PC-3 (cell line): ENCODE data around the gene FANCC. TPM values are rescaled to one million over a fixed set of nuclear protein-coding genes. Genes with fewer than 3 reads are reported as not detected.

Source experiments
- ATAC-seq: fragments of 200-7000 bp; cut with Tn5 transposase; 2 replicates; pipeline ENCODE4 v1.9.1; 2020; ENCODE audit warnings: mild to moderate bottlenecking, moderate library complexity
- BruUV-seq: library from RNA; stranded (reverse); fragments of 400-500 nt; replicated peaks from 2 replicates; lab custom pipeline; 2021; lab: Mats Ljungman, UMichigan
- CTCF ChIA-PET: fragments of 300-600 bp; sonication (Branson Sonifier 250); formaldehyde crosslinking; loops from one replicate; lab custom pipeline; 2022; ENCODE audit warnings: antibody characterized with exemption; lab: Charles Lee
- POLR2A ChIA-PET: fragments of 300-600 bp; sonication (Branson Sonifier 250); formaldehyde crosslinking; loops from one replicate; lab custom pipeline; 2022; ENCODE audit warnings: antibody characterized with exemption; ENCODE audit not compliant: unreplicated experiment; lab: Charles Lee
- DNase-seq: peaks from one replicate; pipeline ENCODE4 v3.0.0-alpha.2; 2015
- H2AFZ ChIP-seq: fragments of 300-600 bp; sonication (generic); 2 replicates; pipeline ENCODE4 v1.6.0; 2016; ENCODE audit warnings: antibody characterized with exemption, low read length
- H3F3A ChIP-seq: fragments of 300-600 bp; sonication (generic); one replicate; pipeline ENCODE4 v1.6.0; 2017; ENCODE audit warnings: antibody characterized with exemption, low read length, control low read depth, mild to moderate bottlenecking; ENCODE audit not compliant: unreplicated experiment
- H3K27ac ChIP-seq: fragments of 300-600 bp; sonication (generic); 2 replicates; pipeline ENCODE4 v1.5.1; 2016; ENCODE audit warnings: mild to moderate bottlenecking, low read length
- H3K27me3 ChIP-seq: fragments of 300-600 bp; sonication (generic); 2 replicates; pipeline ENCODE4 v1.6.1; 2016; ENCODE audit warnings: low read length, mixed read lengths
- H3K36me3 ChIP-seq: fragments of 300-600 bp; sonication (generic); 2 replicates; pipeline ENCODE4 v1.6.1; 2016; ENCODE audit warnings: low read depth, mixed run types, low read length, mixed read lengths
- H3K4me1 ChIP-seq: fragments of 300-600 bp; sonication (generic); 2 replicates; pipeline ENCODE4 v1.5.1; 2016; ENCODE audit warnings: low read length; ENCODE audit not compliant: insufficient read depth
- H3K4me2 ChIP-seq: fragments of 300-600 bp; sonication (generic); 2 replicates; pipeline ENCODE4 v1.6.0; 2016; ENCODE audit warnings: low read length
- H3K4me3 ChIP-seq: fragments of 300-600 bp; sonication (generic); 2 replicates; pipeline ENCODE4 v1.5.1; 2016; ENCODE audit warnings: mild to moderate bottlenecking, low read length, mixed read lengths
- H3K79me2 ChIP-seq: fragments of 300-600 bp; sonication (generic); 2 replicates; pipeline ENCODE4 v1.6.1; 2017; ENCODE audit warnings: low read length, mixed read lengths
- H3K9ac ChIP-seq: fragments of 300-600 bp; sonication (generic); 2 replicates; pipeline ENCODE4 v1.6.0; 2016; ENCODE audit warnings: mild to moderate bottlenecking, low read length
- H3K9me2 ChIP-seq: fragments of 300-600 bp; sonication (generic); replicated peaks from 2 replicates; pipeline ENCODE4 v1.6.1; 2016; ENCODE audit warnings: mixed run types, low read length, mixed read lengths
- H3K9me3 ChIP-seq: fragments of 300-600 bp; sonication (generic); 2 replicates; pipeline ENCODE4 v1.6.1; 2016; ENCODE audit warnings: low read length, mixed read lengths
- H4K20me1 ChIP-seq: fragments of 300-600 bp; sonication (generic); 2 replicates; pipeline ENCODE4 v1.6.1; 2016; ENCODE audit warnings: low read length, mixed read lengths
- CTCF ChIP-seq: fragments of 300-600 bp; sonication (generic); conservative IDR thresholded peaks from 2 replicates; pipeline ENCODE4 v1.5.1; 2017; ENCODE audit warnings: antibody characterized with exemption, low read depth, mild to moderate bottlenecking, low read length
- EZH2 ChIP-seq: fragments of 300-600 bp; sonication (generic); IDR thresholded peaks from one replicate; pipeline ENCODE4 v1.6.1; 2017; ENCODE audit warnings: antibody characterized with exemption, mild to moderate bottlenecking, low read length; ENCODE audit not compliant: unreplicated experiment
- EZH2phosphoT487 ChIP-seq: fragments of 300-600 bp; sonication (generic); IDR thresholded peaks from 2 replicates; pipeline ENCODE4 v1.6.1; 2018; ENCODE audit warnings: mild to moderate bottlenecking, antibody characterized with exemption, low read length, borderline replicate concordance
- intact Hi-C: fragments of 100-400 bp; cut with micrococcal nuclease; formaldehyde crosslinking; loops from 2 replicates; pipeline ENCODE4 v1.9.0; 2023
- total RNA-seq: library from RNA; depleted of rRNA; stranded (reverse); fragments of >200 nt; gene quantifications from 2 replicates; pipeline ENCODE4 v1.2.3, GENCODE V29; 2014

The FANCC gene
- total RNA-seq, 1 experiment from 2014 or later: 6.9 TPM

GRCh38 chr9:95218773-95219172 lies 98.7 kb downstream of the FANCC start:
- CTCF ChIA-PET: no interaction called here
- H3K9me2 ChIP-seq: no peaks in the 10 kb centered on the region
- H3K9ac ChIP-seq: no peak overlapping the region
- ATAC-seq (no peak), DNase-seq (no peak)
- POLR2A ChIA-PET: interaction anchor here (0.5 kb wide), 1 partner anchor 23 kb away, joined by 24 read pairs; no protein-coding TSS in a partner anchor
- H3K4me2 ChIP-seq: no peak overlapping the region
- no peak overlapping the region for H2AFZ ChIP-seq
- no peaks in the 10 kb centered on the region for H3K4me1 ChIP-seq
- no peaks in the 10 kb centered on the region for H3K9me3 ChIP-seq
- no peak overlapping the region for H3K4me3 ChIP-seq
- H4K20me1 ChIP-seq: no peaks in the 10 kb centered on the region
- intact Hi-C loops: no loop called here
- no TSS peak for BruUV-seq
- no peaks in the 10 kb centered on the region for H3K27me3 ChIP-seq
- no peak for TF ChIP-seq CTCF
- no peak for TF ChIP-seq EZH2phosphoT487
- TF ChIP-seq EZH2: no peak
- no peaks in the 10 kb centered on the region for H3K36me3 ChIP-seq
- H3K27ac ChIP-seq: no peak overlapping the region
- H3F3A ChIP-seq: no peaks in the 10 kb centered on the region
- H3K79me2 ChIP-seq: no peaks in the 10 kb centered on the region

GRCh38 chr9:95217936-95218335 lies 99.6 kb downstream of the FANCC start:
- no peak overlapping the region for H2AFZ ChIP-seq
- H3K27me3 ChIP-seq: no peaks in the 10 kb centered on the region
- POLR2A ChIA-PET: no interaction called here
- CTCF ChIA-PET: no interaction called here
- no peak overlapping the region for H3K4me3 ChIP-seq
- TF ChIP-seq CTCF (no peak), EZH2 (no peak), EZH2phosphoT487 (no peak)
- no TSS peak for BruUV-seq
- H3K4me2 ChIP-seq: no peak overlapping the region
- H3F3A ChIP-seq: no peaks in the 10 kb centered on the region
- H3K79me2 ChIP-seq: no peaks in the 10 kb centered on the region
- intact Hi-C loops: no loop called here
- no peaks in the 10 kb centered on the region for H3K36me3 ChIP-seq
- no peaks in the 10 kb centered on the region for H3K9me3 ChIP-seq
- no peak overlapping the region for H3K9ac ChIP-seq
- H3K4me1 ChIP-seq: no peaks in the 10 kb centered on the region
- no peak overlapping the region for H3K27ac ChIP-seq
- H3K9me2 ChIP-seq: no peaks in the 10 kb centered on the region
- DNase-seq (no peak), ATAC-seq (no peak)
- H4K20me1 ChIP-seq: no peaks in the 10 kb centered on the region

GRCh38 chr9:95215336-95215898 lies 102.1 kb downstream of the FANCC start:
- Histone ChIP-seq H3K9me3 (no peaks in the 10 kb centered on the region), H3K4me2 (no peak overlapping the region), H4K20me1 (no peaks in the 10 kb centered on the region), H2AFZ (no peak overlapping the region), H3K9ac (no peak overlapping the region), H3K36me3 (no peaks in the 10 kb centered on the region), H3K9me2 (no peaks in the 10 kb centered on the region), H3K27ac (no peak overlapping the region), H3K4me1 (no peaks in the 10 kb centered on the region), H3F3A (no peaks in the 10 kb centered on the region), H3K79me2 (no peaks in the 10 kb centered on the region), H3K27me3 (no peaks in the 10 kb centered on the region), H3K4me3 (no peak overlapping the region)
- no peak for ATAC-seq
- TF ChIP-seq EZH2phosphoT487: no peak
- no peak for TF ChIP-seq CTCF
- no peak for DNase-seq
- intact Hi-C loops: no loop called here
- ChIA-PET POLR2A (no interaction called here), CTCF (no interaction called here)
- no TSS peak for BruUV-seq
